NAMALWA (cell line): ENCODE measurements around the gene HOXB3.
A peak's percentile ranks its signal among the peaks of the same experiment; 100 is the strongest.

ENCODE experiments used
- DNase-seq: peaks from one replicate; pipeline ENCODE4 v3.0.0-alpha.2; 2015; ENCODE audit warnings: low spot score

The HOXB3 gene

DNA sequence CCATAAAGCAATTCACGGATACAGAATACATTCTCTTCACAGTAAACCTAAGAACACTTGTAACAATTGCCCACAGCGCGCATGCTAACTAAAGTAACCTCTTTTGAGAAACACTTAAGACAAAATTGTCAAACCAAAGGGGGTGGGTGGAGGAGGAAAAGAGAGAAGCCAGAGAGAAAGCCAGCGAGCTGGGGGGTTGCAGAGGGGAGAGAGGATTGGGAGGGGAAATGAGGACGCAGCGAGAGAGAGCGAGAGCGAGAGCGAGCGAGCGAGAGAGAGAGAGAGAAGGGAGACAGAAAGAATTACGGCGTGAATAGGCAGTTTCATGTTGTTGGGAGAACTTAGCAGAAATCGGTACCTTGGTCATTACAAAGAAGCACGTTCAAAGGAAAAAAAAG, 22.4 kb upstream of the HOXB3 start:
- DNase-seq, result no peak

GRCh38 chr17:48611681-48612455, 21.8 kb upstream of the HOXB3 start:
- DNase-seq, result peak; percentile 23

DNA sequence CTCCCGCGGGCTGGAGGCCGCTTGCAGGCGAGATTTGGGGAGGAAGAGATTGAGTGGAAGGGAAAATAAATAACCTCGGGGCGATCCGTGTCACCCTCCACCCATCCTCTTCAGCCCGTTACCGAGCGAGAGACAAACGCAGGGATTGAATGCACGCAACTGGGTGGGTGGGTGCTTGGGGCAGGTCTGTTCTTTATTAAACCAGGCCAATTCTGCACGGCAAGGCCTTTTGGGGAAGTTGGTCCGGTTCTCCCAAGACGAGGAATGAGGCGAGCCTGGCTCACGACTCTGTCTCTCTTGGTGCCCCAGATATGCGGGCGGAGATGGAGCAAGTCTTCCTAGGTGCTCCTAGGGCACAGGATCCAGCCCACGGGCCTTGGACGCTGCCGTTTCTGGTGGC, 21.2 kb upstream of the HOXB3 start:
- DNase-seq, result no peak

GRCh38 chr17:48610282-48611211, 20.5 kb upstream of the HOXB3 start, which contains the start of gene HOXB7:
Gene HOXB7 (minus strand): TSS chr17:48611017. CDS start chr17:48610918, 99 bp downstream.
- peak; percentile 53 for DNase-seq

- no peak for DNase-seq
Observed at GRCh38 chr17:48609759-48610281, 19.8 kb upstream of the HOXB3 start.

DNA sequence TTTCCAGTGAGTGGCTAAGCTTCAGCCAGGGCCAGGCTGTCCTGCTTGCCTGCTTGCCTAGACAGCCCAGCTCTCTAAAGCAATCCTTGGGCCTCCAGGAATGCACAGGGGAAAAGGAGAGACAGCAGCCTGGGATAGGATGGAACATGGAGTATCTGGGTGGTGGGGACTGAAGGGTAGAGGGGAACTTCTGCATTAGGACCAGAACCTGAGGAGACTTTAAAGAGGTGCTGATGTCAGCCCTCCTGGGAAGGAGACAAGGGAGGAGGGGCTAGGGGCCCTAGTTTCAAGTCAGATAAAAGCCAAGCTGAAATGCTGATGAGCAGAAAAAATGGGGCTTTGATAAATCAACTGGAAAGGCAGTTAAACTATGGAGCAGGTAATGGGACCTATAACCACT, 19.0 kb upstream of the HOXB3 start:
- no peak for DNase-seq

- no peak for DNase-seq
Observed at GRCh38 chr17:48608494-48608834, 18.4 kb upstream of the HOXB3 start.

DNA sequence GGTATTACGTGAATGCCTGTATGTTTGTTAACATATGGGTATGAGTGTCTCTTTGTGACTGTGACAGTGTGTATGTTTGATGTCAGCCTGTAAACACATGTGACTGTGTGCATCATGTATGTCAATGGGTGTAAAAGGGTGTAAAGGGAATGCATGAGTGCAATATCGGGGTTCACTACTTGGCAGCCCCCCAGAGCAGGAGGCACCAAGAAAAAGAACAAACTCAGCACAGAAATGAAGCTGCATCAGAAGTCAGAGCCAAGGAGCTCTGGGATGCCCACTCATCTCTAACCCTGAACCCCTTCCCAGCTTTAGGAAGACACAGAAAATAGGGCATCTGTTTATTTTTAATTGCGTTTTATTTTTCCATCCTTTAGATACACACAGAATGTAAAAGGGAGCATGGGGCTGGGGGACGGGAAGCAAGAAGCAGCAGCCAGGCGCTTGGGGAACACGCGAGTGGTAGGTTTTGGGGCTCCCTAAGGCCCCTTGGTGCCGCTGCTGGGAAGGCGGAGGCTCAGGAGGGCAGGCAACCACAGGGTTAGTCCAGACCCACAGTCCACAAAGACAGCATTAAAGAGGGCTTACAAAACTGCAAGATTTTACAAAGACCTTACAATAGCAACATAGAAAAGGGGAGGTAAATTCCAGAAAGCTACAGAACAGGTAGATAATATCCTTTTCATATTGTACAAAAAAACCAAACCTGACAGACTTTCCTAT, 17.0 kb upstream of the HOXB3 start:
- DNase-seq, result no peak

- DNase-seq, result no peak
Observed at GRCh38 chr17:48605991-48606891, 16.2 kb upstream of the HOXB3 start.

GRCh38 chr17:48605409-48605919, 15.4 kb upstream of the HOXB3 start:
- DNase-seq, result no peak

DNA sequence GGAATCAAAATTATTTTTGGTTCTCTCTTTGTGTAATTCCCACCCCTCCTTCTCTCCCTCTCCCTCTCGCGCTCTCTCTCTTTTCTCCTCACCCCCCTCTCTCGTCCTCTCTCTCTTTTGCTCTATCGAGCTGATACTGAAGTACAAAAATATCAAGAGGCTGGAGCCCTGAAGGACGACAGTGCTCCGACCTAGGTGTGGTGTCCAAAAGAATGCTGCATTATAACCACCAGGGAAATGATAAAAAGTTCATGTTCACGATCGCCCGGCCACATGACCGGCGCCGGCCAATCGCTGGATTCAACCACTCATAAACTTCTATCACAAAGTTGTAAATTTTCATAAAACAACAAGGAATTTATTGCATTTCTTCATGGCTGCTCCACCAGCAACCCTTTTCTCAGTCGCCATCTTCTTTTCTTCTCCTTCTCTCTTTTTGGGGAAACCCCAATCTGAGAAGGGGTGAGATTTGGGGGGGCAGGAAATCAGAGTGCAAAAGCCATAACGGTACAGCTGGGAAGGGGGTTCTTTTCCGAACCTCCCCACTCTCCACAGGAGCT, 14.8 kb upstream of the HOXB3 start, which contains the start of gene HOXB6:
Gene HOXB6 (minus strand): TSS at position 217 of the 560 bp plus-strand sequence. CDS start 6,836 bp downstream, outside the sequence.
- DNase-seq, result no peak

DNA sequence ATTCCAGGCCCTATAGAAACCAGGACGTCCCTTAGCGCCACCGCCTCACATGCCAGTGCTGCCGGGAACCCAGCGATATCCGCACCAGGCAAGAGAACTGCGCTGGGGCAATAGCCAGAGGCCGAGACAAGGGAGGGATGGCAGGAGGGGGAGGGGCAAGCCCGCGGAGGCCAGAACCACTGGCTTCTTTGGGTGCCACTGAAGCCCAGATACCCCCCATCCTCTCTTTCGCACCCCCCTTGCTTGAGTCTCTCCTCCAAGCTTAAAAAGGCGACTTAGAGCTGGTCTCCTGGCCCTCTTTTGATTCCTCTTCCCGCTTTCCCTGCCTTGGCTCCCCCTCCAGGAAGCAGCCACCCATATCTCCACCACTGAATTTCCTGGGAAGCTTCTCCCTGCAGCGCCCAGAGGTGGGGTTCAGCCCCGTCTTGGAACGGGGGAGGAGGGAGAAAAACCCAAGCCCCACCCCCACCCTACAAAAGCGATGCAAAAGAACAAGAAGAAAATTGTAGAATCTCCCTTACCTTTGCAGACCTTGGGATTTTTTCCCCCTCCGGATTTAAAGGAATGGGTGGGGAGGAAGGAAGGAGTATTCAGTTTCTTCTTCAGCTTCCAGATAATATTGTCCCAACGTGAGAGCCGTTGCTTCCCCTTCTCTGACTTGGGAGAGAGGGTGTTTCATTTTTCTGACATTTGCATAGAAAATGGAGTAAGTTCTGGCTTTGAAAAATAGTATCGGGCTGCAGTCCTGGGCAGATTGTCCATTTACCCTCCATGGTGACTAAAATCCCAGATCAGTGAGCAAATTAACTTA, 14.1 kb upstream of the HOXB3 start:
- DNase-seq, result no peak

- no peak for DNase-seq
Observed at GRCh38 chr17:48601539-48602425, 11.7 kb upstream of the HOXB3 start.

- no peak for DNase-seq
Observed at GRCh38 chr17:48601207-48601538, 11.1 kb upstream of the HOXB3 start.

DNA sequence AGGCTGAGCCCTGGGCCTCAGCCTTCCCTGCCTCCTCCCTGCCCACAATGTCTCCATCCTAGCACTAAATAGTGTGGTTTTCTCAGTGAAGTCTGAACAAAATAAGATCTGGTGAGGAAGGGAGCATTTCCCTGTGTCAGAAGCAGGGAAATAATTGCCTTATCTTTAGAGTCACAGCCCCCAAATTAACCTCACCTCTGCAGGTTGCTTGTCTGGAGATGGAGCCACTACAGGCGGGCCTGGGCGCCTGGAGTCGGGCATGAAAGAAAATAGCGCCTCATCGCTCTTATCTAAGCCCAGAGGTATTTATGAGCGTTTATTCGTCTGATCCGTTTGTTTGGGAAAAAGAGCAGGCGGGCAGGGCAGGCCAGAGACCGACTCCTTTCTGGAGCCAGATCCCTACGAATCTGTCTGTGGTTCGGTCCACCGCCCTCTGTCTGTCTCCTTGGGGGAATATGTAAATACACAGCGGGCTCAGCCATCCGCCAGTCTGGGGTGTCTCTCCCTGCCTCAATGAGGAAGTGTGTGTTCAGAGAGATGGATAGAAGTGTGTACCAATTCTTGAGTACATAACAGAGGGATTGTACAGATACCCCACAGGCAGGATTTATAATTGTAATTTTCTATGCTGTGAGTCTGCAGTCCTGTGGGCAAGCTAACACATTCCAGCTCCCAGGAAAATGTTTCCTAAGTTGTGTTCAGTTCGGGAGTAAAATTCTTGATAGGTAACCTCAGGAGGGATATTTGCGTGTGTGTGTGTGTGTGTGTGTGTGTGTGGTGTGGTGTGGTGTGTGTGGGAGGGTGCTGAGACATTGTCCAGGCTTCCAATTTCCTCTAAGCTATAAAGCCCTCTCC, 10.4 kb upstream of the HOXB3 start:
- DNase-seq, result no peak

DNA sequence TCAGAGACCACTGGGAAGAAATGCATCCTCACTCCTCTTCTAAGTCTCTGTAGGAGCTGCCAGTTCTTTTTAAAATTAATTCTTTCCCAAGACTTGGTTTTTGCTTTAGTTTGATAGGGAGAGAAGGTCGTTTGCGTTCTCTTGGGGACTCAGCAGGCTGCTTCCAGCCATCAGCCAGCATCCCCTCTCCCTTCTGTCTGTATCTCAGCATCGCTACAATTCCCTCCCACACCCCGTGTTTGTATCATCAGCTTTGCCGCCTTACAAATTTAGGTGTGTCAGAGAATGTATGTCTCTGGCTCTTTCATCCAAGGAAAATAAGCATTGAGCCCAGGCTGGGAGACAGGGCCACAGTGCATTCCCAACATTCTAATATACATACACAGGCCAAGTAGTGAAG, 9.3 kb upstream of the HOXB3 start:
- no peak for DNase-seq

GRCh38 chr17:48598736-48599135, 8.7 kb upstream of the HOXB3 start:
- DNase-seq, result no peak
